ENCODE results near the gene MIEF1.

Gene MIEF1

DNA sequence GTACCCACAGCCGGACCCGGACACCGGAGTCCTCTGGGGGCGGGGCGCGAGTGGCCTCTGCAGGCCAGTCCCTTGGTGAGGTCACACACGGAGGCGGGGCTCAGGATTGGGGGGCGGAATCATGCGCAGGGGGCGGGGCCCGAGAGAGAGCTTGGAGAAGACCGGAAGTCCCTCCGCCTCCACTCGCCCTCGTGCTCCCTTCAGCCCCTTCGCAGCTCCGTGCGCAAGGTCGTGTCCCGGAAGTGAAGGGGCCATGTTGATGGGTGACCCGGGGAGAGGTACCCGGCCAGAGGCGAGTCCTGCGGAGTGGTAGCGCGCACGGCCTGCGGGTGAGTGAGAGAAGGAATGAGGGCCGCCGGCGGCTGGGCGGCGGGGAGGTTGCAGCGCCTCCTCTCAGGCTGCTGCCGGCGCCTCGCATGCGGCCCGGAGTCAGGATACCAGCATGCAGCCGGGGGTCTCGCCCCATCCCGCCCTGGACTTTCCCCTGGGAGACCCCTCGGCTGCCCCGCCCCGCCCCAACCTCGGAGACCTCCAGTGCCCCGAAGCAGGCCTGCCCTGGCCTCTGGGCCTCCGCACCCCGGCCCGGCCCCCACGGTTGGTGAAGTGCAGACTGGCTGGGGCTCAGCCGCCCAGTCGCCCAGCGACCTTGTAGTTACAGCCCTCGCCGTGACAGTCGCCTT, at the start of gene MIEF1:
TSS of gene MIEF1 (plus strand) at position 182 of the 680 bp plus-strand sequence. CDS start 9,005 bp downstream, outside the sequence.
- peak; percentile 80 for DNase-seq

GRCh38 chr22:39452740-39453040, 49.4 kb upstream of the MIEF1 start:
- DNase-seq: no peak

GRCh38 chr22:39453765-39454378, 48.2 kb upstream of the MIEF1 start:
- no peak for DNase-seq

DNA sequence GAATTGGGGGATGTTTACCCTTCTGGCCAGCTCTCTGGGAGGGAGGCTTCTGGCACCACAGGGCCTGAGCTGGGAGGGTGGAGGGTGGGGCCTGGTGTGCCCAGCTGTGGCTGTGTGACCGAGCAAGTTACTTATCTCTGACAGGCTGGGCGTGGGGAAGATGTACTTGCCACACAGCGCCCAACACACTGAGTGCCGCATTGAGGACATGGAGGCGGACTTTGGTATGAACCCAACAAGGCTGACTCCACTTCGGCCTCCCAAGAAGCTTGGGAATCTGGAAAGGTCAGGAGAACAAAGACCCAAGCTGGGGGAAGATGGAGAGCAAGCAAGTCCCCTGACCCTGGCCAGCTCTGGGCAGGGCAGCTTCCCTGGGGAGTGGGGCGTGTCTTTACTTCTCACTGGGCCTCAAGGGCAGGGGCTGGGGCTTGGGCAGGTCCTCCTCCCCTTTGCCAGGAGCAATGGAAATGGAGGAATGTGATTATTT, 47.7 kb upstream of the MIEF1 start:
- DNase-seq: no peak

DNA sequence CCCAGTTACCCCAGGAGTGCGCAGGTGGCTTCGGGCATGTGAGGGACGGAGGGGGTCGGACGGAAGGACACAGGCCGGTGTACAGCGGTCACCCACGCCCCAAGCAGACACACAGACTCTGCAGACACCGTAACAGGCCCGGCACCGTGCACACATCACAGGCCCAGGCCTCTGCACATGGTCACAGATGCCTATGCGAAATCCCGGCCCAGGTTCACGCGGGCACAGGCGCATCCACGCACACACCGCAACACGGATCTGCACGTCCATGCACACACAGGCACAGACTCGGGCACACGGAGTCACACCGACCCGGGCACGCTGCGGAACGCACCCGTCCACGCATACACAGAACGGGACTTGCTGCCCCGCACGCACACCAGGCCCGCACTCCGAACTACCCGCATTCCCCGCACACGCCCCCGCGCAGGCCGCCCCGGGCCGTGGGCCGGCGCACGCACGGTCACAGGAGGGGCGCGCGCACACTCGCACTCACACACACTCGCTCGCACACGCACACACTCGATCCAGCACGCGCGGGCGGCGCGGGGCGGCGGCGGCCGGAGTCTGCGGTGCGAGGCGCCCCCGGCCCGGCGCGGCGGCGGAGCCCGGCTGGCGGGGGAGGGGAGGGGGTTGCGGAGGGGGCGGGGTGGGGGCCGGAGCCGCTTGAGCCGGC, 45.4 kb upstream of the MIEF1 start, which contains the start of gene MGAT3:
TSS of gene MGAT3 (plus strand) at position 491 of the 676 bp plus-strand sequence. CDS start 30,336 bp downstream, outside the sequence.
- DNase-seq: no peak

GRCh38 chr22:39457198-39457555, 44.9 kb upstream of the MIEF1 start:
- DNase-seq: no peak

DNA sequence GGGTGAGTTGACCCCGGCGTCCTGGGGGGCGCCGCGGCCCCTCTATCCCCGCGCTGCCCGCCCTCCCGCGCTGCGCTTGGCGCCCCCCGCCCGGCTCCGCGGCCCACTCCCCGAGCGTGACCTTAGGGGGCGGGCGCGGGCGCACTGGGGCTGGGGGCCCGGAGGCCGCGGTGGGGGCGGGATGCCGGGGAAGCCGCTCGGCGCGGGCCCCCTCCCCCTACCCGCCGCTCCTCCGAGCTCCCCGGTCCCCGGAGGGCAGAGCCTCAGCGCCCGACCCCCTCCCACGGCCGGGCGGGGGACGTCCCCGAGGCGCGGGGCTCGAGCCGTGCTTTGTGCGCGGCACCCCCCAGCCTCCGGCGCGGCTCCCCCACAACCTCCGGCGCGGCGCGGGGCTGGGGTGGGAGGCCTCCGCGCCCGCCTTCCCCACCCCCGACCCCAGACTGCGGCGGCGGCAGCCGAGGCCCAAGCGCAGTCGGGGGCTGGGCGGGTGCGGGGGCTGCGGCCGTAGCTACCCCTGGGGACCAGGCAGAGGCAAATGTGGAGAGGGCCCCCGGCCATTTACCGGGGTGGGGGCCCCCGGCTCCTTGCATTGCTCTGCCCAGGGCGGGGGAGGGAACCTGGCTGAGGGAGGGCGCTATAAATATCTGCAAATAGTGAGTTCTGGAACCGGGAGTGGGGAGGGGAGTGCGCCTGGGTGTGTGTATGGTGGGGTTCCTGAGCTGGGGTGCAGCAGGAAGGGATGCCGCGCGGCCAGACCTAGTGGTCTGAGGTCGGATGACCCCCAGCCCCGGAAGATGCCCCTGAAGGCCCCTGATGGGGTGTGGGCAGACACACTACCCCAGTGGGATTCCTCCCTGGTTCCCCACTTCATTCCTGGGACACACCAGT, 44.3 kb upstream of the MIEF1 start:
- no peak for DNase-seq

DNA sequence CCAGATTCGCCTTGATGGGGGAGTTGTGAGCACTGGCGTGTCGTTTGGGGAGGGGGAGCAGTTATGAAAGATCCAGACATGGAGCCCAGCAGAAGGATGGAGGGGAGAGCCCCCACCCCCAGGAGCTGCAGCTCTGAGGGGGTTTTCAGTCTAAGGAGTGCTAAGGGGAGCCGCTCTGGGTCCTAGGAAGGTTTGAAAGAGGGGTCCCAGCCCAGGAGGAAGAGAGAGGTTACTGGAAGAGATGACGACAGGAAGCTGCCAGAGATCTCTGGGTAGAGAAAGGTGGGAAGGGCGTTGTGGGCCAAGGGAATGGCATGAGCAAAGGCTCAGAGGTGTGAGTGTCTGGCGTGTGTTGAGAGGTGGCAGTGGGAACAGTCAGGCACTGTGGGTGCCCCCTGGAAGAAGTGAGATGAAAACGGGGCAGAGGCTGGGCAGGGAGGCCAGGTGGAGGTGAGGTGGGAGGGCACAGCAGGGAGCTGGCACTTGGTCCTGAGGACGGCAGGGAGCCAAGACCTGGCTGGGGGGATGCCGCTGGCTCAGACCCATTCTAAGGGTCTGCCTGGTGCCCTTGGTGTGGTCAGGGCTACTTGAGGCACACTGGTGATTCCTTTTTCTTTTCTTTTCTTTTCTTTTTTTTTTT, 43.5 kb upstream of the MIEF1 start:
- no peak for DNase-seq

- no peak for DNase-seq
Measured at GRCh38 chr22:39459681-39460080, 42.4 kb upstream of the MIEF1 start.

DNA sequence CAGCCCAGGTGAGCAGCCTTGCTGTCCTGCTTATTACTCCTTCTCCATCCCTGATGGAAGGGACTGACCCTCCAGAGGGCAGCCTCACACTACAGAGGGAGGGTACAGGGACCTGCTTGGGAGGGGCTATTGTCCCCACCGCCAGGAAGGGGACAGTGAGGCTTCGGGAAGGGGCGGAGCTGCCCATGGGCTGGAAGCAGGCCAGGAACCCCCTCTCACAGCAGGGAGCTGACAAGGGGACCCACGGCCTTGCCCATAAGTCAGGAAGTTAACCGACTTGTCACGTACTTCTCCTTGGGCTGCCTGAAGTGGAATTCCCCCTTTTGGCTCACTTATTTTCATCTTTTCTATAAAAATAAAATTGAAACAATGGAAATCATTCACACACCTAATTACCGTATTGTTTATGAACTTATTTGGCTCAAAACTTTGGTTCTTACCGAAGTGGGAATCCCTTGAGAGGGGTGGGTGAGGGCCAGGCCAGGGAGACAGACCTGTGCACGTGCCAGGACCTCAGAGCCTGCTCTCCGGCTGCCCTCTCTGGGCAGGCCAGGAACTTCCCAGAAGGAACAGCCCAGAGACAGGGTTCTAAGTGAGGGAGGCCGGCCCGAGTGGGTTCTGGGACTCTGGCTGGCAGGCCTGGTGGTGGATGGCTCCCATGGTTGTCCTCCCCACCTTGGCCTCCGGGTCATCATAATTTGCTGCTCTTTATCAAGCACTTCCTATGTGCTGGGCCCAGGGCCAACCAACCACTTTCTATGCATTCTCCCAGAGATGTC, 39.5 kb upstream of the MIEF1 start:
- no peak for DNase-seq

DNA sequence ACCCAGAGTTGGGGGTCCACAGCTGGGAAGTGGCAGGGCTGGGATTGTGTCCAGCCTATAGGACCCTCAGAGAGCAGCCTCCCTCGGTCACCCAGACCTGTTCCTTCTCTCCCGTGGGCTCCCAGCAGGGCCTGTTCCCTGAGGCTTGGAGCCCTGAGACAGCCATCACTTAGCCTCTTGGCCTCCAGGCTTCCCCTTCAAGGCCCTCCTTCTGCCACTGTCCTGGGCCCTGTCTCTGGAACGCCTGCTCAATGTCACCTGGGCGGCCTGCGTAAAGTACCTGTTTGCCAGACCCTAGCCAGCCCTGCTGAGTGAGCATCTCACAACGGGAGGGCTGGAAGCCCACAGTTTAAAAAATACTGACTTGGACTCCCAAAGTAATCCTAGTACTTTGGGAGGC, 38.8 kb upstream of the MIEF1 start:
- DNase-seq: no peak

- DNase-seq: no peak
Measured at GRCh38 chr22:39463931-39464390, 38.1 kb upstream of the MIEF1 start.

DNA sequence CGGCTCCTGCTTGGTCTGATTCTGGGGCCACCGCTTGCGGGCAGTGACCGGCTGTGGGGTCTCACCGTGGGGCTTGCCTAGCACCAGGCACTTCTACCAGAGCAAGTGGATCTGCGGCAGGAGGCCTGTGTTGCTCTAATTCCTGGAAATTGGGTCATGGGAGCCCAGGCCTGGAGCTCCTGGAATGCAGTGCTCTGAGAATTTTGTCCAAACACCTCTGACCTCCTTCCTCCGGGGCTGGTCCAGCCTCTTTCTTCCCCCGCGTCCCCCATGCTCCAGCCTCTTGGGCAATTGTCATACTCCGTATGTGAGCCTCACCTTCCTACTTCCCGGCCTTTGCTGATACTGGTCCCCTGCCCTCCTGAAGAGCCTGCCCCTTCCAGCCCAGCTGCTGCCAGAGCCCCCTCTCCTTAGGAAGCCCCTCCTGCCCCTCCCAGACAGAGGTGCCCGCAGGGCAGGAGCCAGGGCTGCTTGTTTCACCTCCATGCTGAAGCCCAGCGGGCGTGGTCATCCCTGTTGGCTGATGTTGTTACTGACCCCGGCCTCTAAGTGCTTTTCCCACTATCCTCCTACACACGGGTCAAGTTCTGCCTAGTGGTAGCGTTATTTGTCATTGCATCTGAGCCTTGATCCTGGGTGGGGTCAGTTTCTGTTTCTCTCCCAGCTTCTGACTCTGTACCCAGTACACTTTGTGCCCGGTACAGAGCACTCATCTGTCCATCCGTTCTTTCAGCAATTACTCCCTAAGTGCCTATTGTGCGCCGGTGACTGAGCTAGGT, 35.7 kb upstream of the MIEF1 start:
- DNase-seq: no peak

GRCh38 chr22:39467390-39467895, 34.6 kb upstream of the MIEF1 start:
- no peak for DNase-seq

- no peak for DNase-seq
Measured at GRCh38 chr22:39468487-39469325, 33.4 kb upstream of the MIEF1 start.

- DNase-seq: no peak
Measured at GRCh38 chr22:39469326-39469680, 32.8 kb upstream of the MIEF1 start.

GRCh38 chr22:39469681-39470450, 32.2 kb upstream of the MIEF1 start:
- no peak for DNase-seq

DNA sequence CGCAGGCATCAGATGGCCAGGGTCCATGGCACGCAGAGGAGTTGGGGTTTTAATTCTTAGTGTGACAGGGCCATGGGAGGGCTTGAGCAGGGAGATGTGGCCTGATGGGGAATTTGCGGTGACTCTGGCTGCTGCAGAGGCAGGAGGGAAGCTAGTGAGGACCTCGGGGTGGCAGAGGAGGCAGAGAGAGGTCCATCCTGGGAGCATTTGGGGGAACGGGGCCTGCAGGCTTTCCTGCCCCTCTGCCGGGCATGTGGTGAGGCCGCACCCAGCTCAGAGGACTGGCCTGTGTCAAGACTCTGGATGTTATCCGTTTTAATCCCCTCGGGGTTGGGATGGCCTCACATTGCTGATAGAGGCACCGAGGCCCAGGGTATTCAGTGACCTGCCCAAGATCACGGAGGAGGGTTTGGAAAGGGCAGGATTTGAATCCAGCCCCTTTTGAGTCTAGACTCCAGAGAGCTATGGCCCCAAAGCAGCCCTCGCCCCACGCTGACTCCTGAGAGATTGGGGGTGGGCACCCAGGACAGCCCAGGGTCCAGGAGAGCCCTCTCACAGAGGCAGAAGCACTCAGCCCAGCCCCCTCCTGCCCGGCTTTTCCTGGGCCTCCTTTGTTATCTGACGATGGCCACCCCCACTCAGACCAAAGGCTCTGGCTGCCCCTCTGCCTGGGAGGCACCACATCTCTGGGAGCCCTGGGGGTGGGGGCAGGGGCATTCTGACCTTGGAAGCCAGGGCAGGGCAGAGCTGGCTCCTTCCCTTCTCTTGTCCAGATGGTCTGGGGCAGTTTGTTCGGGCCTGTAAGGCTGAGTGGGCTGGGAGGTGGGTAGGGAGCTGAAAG, 31.4 kb upstream of the MIEF1 start:
- no peak for DNase-seq
